Raji (cell line): ENCODE data around the gene LAMC2.

Experiments
- POLR2A ChIP-seq: IDR thresholded peaks from 2 replicates; pipeline ENCODE4 v1.6.1; 2011; ENCODE audit warnings: low read depth, low read length, control low read depth; ENCODE audit not compliant: insufficient read depth

LAMC2 gene

DNA sequence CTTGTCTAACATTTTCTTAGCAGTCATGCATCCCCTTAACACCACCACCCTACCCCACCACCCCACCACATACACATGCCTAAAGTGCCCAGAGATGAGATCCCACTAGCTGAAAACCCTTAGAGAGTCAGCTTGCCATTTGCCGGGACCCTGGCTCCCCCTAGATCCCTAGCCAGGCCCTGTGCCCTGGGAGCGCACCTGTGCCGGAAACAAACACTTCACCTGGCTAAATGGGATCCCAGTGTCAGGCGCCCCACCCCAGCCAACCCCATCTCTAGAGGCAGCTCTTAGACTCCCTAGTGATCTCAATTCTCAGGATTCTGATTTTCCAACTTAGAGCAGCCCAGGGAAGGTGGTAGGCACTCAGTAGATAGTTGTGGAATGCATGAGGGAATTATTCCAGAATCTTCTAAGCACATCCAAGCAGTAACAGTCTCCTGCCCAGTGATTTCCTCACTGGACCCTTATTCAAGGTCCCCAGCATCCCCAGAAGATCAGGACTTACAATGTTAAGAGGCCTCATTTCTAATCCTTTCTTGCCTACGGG, 105.2 kb downstream of the LAMC2 start:
- TF ChIP-seq POLR2A: no peak

- TF ChIP-seq POLR2A: no peak
Observed at GRCh38 chr1:183291802-183292514, 105.9 kb downstream of the LAMC2 start.

DNA sequence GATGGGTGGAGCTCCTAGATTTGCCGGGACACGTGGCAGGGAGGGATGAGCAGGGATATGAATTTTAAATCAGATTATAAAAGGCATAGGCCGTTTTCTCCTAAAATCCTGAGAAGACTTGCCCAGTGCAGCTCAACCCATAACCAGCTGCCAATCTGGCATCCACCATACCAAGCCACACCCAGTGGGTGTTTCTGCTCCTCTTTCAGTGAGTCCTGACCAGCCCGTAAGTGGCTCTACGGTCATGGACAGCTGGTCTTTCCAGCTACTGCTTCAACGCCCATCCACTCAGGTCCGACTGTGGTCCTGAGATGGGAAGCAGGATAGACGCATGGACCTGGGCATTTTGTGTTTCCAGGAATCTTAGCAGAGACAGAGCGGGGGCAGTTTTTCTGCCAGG, 107.2 kb downstream of the LAMC2 start:
- TF ChIP-seq POLR2A: no peak

GRCh38 chr1:183293876-183294275, 107.8 kb downstream of the LAMC2 start:
- TF ChIP-seq POLR2A: no peak
